Measurements from ENCODE around the gene DES. TPM values are rescaled to one million over a fixed set of nuclear protein-coding genes. Genes with fewer than 3 reads are reported as not detected.

The DES gene
- total and polyA plus RNA-seq, 9 of the 15 experiments (the other 6 are each of a cell fraction or from before 2014, with no cell fraction given), result 2.5 to 58.9 (median 21.9) TPM

- TF ChIP-seq ZMIZ1 (IDR thresholded peaks at IDR 0.05; ENCODE audit: low read depth in 2 of 2, low read length in 2 of 2), result no peak
- TF ChIP-seq ZNF324 (CRISPR knock-in tag; IDR thresholded peaks at IDR 0.05), result no peak
- peak; percentile 51; the same call in 1 of the 2 replicates for TF ChIP-seq ZBTB1 (CRISPR knock-in tag; IDR thresholded peaks at IDR 0.05; ENCODE audit: borderline replicate concordance, low read depth)
- TF ChIP-seq MCM3 (IDR thresholded peaks at IDR 0.05), result no peak
- no peak for TF ChIP-seq C11orf30 (IDR thresholded peaks at IDR 0.05; ENCODE audit: low read depth)
- no peak for TF ChIP-seq ZNF140 (CRISPR knock-in tag; IDR thresholded peaks at IDR 0.05)
- TF ChIP-seq NRF1 (conservative IDR thresholded peaks at IDR 0.05 in 1 of 2, IDR thresholded peaks at IDR 0.05 in 1 of 2), result peak in 1 of 2 experiments; percentile 23; a peak in 1 of 4 replicates
- no peak for TF ChIP-seq HDGF (IDR thresholded peaks at IDR 0.05)
- TF ChIP-seq KLF6 (CRISPR knock-in tag; IDR thresholded peaks at IDR 0.05; ENCODE audit: borderline replicate concordance), result no peak
- peak; percentile 67; the same call in 1 of the 2 replicates for TF ChIP-seq NKRF (IDR thresholded peaks at IDR 0.05; ENCODE audit: borderline replicate concordance)
- peak; percentile 25 for TF ChIP-seq EGR1 (conservative IDR thresholded peaks at IDR 0.05)
- peak in 1 of 2 experiments; percentile 85; a peak in 3 of 4 replicates for TF ChIP-seq MAZ (CRISPR knock-in tag; conservative IDR thresholded peaks at IDR 0.05 in 1 of 2, IDR thresholded peaks at IDR 0.05 in 1 of 2)
- no peak for TF ChIP-seq CREB5 (CRISPR knock-in tag; IDR thresholded peaks at IDR 0.05)
- TF ChIP-seq HMGXB4 (CRISPR knock-in tag; IDR thresholded peaks at IDR 0.05), result no peak
Measured at GRCh38 chr2:219387306-219388120, 30.7 kb upstream of the DES start, which contains the start of gene DNPEP (continued).

Data from K562 (cell line).